Upper lobe of left lung (tissue), 4 donors: ENCODE measurements around the gene ATP2B2.

Experiments used
- CTCF ChIP-seq, 6 experiments: fragments of 450-650 bp in 4 of 6; fragments of 200-600 bp in 2 of 6; sonication (generic) in 2 of 6; IDR thresholded peaks; one replicate each; pipeline ENCODE4 v1.5.1; 2016 to 2019; ENCODE audit warnings: antibody characterized with exemption in 6 of 6
- EP300 ChIP-seq, 4 donors: sonication (generic); formaldehyde crosslinking; IDR thresholded peaks; one replicate each; pipeline ENCODE4 v1.5.1; 2017; ENCODE audit warnings: antibody characterized with exemption in 4 of 4, control low read depth in 2 of 4
- POLR2A ChIP-seq, 4 donors: fragments of 450-650 bp; IDR thresholded peaks; one replicate each; pipeline ENCODE4 v1.5.1; 2016 to 2017; ENCODE audit warnings: antibody characterized with exemption in 4 of 4, mild to moderate bottlenecking in 2 of 4
- POLR2AphosphoS5 ChIP-seq, 2 donors: sonication (generic); formaldehyde crosslinking; IDR thresholded peaks; one replicate each; pipeline ENCODE4 v1.5.1; 2017; ENCODE audit warnings: antibody characterized with exemption in 2 of 2

GRCh38 chr3:10303105-10303504 lies 202.3 kb downstream of the ATP2B2 start:
- no peak for TF ChIP-seq CTCF (IDR thresholded peaks at IDR 0.05)
- TF ChIP-seq POLR2A (IDR thresholded peaks at IDR 0.05) = no peak
- no peak for TF ChIP-seq EP300 (IDR thresholded peaks at IDR 0.05)
- TF ChIP-seq POLR2AphosphoS5 (IDR thresholded peaks at IDR 0.05) = no peak
